CD4-positive, alpha-beta T cell (primary cell): ENCODE data around the gene AMBRA1. TPM values are rescaled to one million over a fixed set of nuclear protein-coding genes. Genes with fewer than 3 reads are reported as not detected.

Experiments
- ATAC-seq: fragments of 200-7000 bp; cut with Tn5 transposase; one replicate; pipeline ENCODE4 v1.10.0; 2022; ENCODE audit warnings: mild to moderate bottlenecking; ENCODE audit not compliant: poor library complexity
- CTCF ChIA-PET: fragments of 350-600 bp; sonication (Branson Sonifier 250); formaldehyde crosslinking; loops from one replicate; lab custom pipeline; 2021; ENCODE audit warnings: antibody characterized with exemption, inconsistent platforms; lab: Charles Lee
- POLR2A ChIA-PET: fragments of 350-600 bp; sonication (Branson Sonifier 250); formaldehyde crosslinking; loops from one replicate; lab custom pipeline; 2021; ENCODE audit warnings: antibody characterized with exemption, inconsistent platforms; lab: Charles Lee
- DNase-seq, 14 experiments: peaks; one replicate each; pipeline ENCODE4 v3.0.0-alpha.2; 2013 to 2020; ENCODE audit warnings: mixed read lengths in 2 of 14
- H3K27ac ChIP-seq, 2 donors: one replicate each; pipeline versions ENCODE4 v1.5.1 to v1.7.0; 2013; ENCODE audit warnings: low read length in 2 of 2, low read depth in 1 of 2, mild to moderate bottlenecking in 1 of 2
- H3K27me3 ChIP-seq, 2 experiments: 1 replicate in 1 of 2; 2 replicates in 1 of 2; pipeline versions ENCODE4 v1.6.1 to v1.7.0; 2013; ENCODE audit warnings: low read length in 2 of 2, control low read depth in 1 of 2, mild to moderate bottlenecking in 1 of 2, moderate library complexity in 1 of 2; ENCODE audit not compliant: insufficient read depth in 2 of 2, control insufficient read depth in 1 of 2
- H3K36me3 ChIP-seq: one replicate; pipeline ENCODE4 v1.6.1; 2013; ENCODE audit warnings: low read length, control low read depth; ENCODE audit not compliant: insufficient read depth
- H3K4me1 ChIP-seq: one replicate; pipeline ENCODE4 v1.6.1; 2013; ENCODE audit warnings: low read length, control low read depth; ENCODE audit not compliant: insufficient read depth
- H3K4me3 ChIP-seq: one replicate; pipeline ENCODE4 v1.5.1; 2013; ENCODE audit warnings: mild to moderate bottlenecking, low read length, moderate library complexity
- H3K9me3 ChIP-seq, 2 experiments: 1 replicate in 1 of 2; 2 replicates in 1 of 2; pipeline versions ENCODE4 v1.6.1 to v1.7.0; 2013; ENCODE audit warnings: low read length in 2 of 2, mild to moderate bottlenecking in 2 of 2, control low read depth in 1 of 2, moderate library complexity in 1 of 2; ENCODE audit not compliant: control insufficient read depth in 1 of 2, insufficient read depth in 1 of 2
- H3K27ac Mint-ChIP-seq: one replicate; pipeline ENCODE4 v1.8.0; 2020; ENCODE audit warnings: mixed read lengths
- H3K27me3 Mint-ChIP-seq: one replicate; pipeline ENCODE4 v1.8.0; 2021; ENCODE audit warnings: mixed read lengths
- H3K36me3 Mint-ChIP-seq: one replicate; pipeline ENCODE4 v1.8.0; 2021; ENCODE audit warnings: low read depth, mixed read lengths
- H3K4me1 Mint-ChIP-seq: one replicate; pipeline ENCODE4 v1.8.0; 2021; ENCODE audit warnings: low read depth, mixed read lengths
- H3K4me3 Mint-ChIP-seq: one replicate; pipeline ENCODE4 v1.8.0; 2020; ENCODE audit warnings: mild to moderate bottlenecking, mixed read lengths
- H3K9me3 Mint-ChIP-seq: one replicate; pipeline ENCODE4 v1.8.0; 2020; ENCODE audit warnings: mixed read lengths
- CTCF ChIP-seq: fragments of 200-600 bp; IDR thresholded peaks from one replicate; pipeline ENCODE4 v1.8.0; 2022; ENCODE audit warnings: antibody characterized with exemption, mild to moderate bottlenecking
- intact Hi-C, 2 experiments: fragments of 100-400 bp; cut with DNase I in 1 of 2; cut with micrococcal nuclease in 1 of 2; formaldehyde crosslinking; loops; one replicate each; pipeline versions ENCODE4 v1.15.1 to v1.9.0; 2023 to 2025; cut with DNase I, micrococcal nuclease
- total RNA-seq, 174 experiments: library from RNA in 2 of 174; stranded (reverse) in 2 of 174; gene quantifications; one replicate each; pipeline ENCODE4 v1.2.3 and lab custom pipeline; 2021 to 2026

The AMBRA1 gene
- total RNA-seq, 2 experiments from 2014 or later = 29.4 to 31.9 TPM

DNA sequence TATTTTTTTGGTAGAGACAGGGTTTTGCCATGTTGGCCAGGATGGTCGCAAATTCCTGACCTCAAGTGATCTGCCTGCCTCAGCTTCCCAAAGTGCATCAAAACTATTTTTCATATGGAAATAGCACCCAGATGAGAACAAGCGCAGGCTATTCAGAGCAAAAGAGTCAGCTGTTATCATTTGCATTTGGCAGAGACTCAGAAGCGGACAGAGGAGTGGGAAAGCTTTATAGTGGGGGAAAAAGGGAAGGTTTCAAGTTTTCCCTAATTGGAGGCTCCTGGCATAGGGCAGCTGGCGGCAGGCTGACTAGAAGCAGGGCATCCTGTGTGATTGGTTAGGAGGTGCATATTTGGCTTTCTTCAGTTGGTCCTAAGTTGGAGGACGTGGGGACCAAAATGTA, 43.7 kb upstream of the AMBRA1 start:
- H3K36me3 ChIP-seq = peaks cover 38% of the 10 kb centered on the region
- Mint-ChIP-seq H3K4me1 (peaks cover 15% of the 10 kb centered on the region), H3K4me3 (no peak overlapping the region), H3K27me3 (no peaks in the 10 kb centered on the region), H3K36me3 (peaks cover 61% of the 10 kb centered on the region), H3K9me3 (no peaks in the 10 kb centered on the region), H3K27ac (no peak overlapping the region)
- no peak overlapping the region for H3K4me3 ChIP-seq
- no peak for TF ChIP-seq CTCF
- ATAC-seq (no peak), DNase-seq (no peak)
- CTCF ChIA-PET = no interaction called here
- intact Hi-C loops = no loop called here
- no peaks in the 10 kb centered on the region for H3K9me3 ChIP-seq
- POLR2A ChIA-PET = interaction anchor here (0.7 to 1.3 kb wide), 2 partner anchors 33 to 62 kb away, joined by 3 to 4 read pairs; no protein-coding TSS in a partner anchor
- H3K4me1 ChIP-seq = peaks cover 4% of the 10 kb centered on the region
- no peak overlapping the region for H3K27ac ChIP-seq
- no peaks in the 10 kb centered on the region for H3K27me3 ChIP-seq

DNA sequence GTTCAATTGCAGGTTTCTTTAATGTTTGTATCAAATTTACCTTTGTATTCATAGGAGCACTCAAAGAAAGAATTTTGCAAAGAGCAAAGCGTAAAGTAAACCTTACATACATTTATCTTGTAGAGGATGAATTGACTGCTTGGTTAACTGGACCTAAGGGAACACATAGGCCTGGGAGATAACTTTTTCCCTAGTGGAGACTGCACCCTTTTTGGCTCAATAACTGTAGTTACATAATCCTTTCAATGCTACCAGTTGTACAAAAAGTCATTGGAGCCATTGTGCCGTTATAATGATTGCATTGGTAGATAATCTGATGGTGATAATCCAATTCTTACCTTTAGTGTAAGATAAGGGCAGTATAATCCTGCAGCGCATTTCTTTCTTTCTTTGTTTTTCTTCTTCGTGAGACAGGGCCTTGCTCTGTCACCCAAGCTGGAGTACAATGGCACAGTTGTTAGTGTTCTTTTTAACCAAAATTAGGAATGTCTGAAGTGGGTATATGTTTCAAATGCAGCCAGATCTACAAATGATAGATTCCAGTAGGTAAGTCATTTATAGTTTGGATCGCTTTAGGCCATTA, 41.8 kb upstream of the AMBRA1 start:
- intact Hi-C loops = no loop called here

DNA sequence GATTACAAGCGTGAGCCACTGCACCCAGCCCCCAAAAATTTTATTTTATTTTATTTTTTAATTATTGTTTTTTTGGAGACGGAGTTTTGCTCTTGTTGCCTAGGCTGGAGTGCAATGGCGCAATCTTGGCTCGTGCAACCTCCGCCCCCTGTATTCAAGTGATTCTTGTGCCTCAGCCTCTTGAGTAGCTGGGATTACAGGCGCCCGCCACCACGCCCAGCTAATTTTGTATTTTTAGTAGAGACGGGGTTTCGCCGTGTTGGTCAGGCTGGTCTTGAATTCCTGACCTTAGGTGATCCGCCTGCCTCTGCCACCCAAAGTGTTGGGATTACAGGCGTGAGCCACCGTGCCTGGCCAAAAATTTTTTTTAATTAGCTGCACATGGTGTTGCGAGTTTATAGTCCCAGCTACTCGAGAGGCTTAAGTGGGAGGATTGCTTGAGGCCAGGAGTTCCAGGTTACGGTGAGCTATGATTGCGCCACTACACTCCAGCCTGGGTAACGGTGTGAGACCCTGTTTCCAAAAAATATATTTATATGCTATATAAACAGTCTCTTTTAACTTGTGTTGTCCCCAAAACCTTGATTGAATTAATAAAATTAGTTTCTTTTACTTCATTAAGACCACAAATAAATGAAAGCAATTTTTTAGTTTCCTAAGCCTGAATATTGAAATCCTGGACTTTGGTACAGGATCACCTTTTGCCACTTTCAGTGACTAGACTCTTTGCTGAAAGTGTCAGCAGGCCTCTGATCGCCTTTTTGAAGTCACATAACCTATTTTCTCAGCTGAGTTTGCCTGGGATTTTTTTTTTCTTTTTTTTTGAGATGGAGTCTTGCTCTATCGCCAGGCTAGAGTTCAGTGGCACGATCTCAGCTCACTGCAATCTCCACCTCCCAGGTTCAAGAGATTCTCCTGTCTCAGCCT, 39.7 kb upstream of the AMBRA1 start:
- H3K36me3 Mint-ChIP-seq = peaks cover 63% of the 10 kb centered on the region

More for the DNA sequence above, 41.8 kb upstream of the AMBRA1 start:
- Mint-ChIP-seq H3K9me3 (no peaks in the 10 kb centered on the region), H3K4me3 (no peak overlapping the region), H3K4me1 (peaks cover 13% of the 10 kb centered on the region), H3K36me3 (peaks cover 64% of the 10 kb centered on the region), H3K27ac (no peak overlapping the region), H3K27me3 (no peaks in the 10 kb centered on the region)
- Histone ChIP-seq H3K4me3 (no peak overlapping the region), H3K27me3 (no peaks in the 10 kb centered on the region), H3K27ac (no peak overlapping the region), H3K9me3 (no peaks in the 10 kb centered on the region), H3K4me1 (peaks cover 4% of the 10 kb centered on the region), H3K36me3 (peaks cover 54% of the 10 kb centered on the region)
- no peak for DNase-seq
- no peak for TF ChIP-seq CTCF
- POLR2A ChIA-PET = no interaction called here
- CTCF ChIA-PET = no interaction called here
- ATAC-seq = no peak

More for the DNA sequence above, 39.7 kb upstream of the AMBRA1 start:
- Histone ChIP-seq H3K9me3 (no peaks in the 10 kb centered on the region), H3K4me3 (no peak overlapping the region), H3K27ac (no peak overlapping the region), H3K4me1 (no peaks in the 10 kb centered on the region), H3K36me3 (peaks cover 58% of the 10 kb centered on the region), H3K27me3 (no peaks in the 10 kb centered on the region)
- POLR2A ChIA-PET = no interaction called here
- peaks cover 11% of the 10 kb centered on the region for H3K4me1 Mint-ChIP-seq
- ATAC-seq (no peak), DNase-seq (no peak)
- H3K27me3 Mint-ChIP-seq = no peaks in the 10 kb centered on the region
- H3K27ac Mint-ChIP-seq = no peak overlapping the region
- TF ChIP-seq CTCF = no peak
- intact Hi-C loops = no loop called here
- H3K4me3 Mint-ChIP-seq = no peak overlapping the region
- H3K9me3 Mint-ChIP-seq = no peaks in the 10 kb centered on the region
- CTCF ChIA-PET = interaction anchor here (0.6 kb wide), 2 partner anchors 8 to 147 kb away, joined by 3 read pairs; no protein-coding TSS in a partner anchor
